SK-N-SH (cell line): ENCODE data around the gene TCIRG1. TPM values are rescaled to one million over a fixed set of nuclear protein-coding genes. Genes with fewer than 3 reads are reported as not detected.

Experiments
- CTCF ChIA-PET: fragments of 300-600, 350-600 bp; formaldehyde crosslinking; extraction: SDS; loops from one replicate; lab custom pipeline; 2021; lab: Yijun Ruan, JAX
- POLR2A ChIA-PET: fragments of 350-600 bp; sonication (Branson Sonifier 250); formaldehyde crosslinking; extraction: SDS; loops from one replicate; lab custom pipeline; 2020; ENCODE audit warnings: antibody characterized with exemption, inconsistent platforms; lab: Yijun Ruan, JAX
- DNase-seq: peaks from one replicate; pipeline ENCODE4 v3.0.0; 2012
- H2AFZ ChIP-seq: fragments of 200-600 bp; sonication (generic); 2 replicates; pipeline ENCODE4 v1.8.1; 2016; ENCODE audit warnings: antibody characterized with exemption, mild to moderate bottlenecking, low read depth
- H3F3A ChIP-seq: fragments of 200-600 bp; sonication (generic); replicated peaks from 2 replicates; pipeline ENCODE3; 2016; ENCODE audit warnings: antibody characterized with exemption, mild to moderate bottlenecking; ENCODE audit not compliant: insufficient read depth
- H3K27ac ChIP-seq, 2 experiments: fragments of 200-500 bp in 1 of 2; fragments of 200-600 bp in 1 of 2; sonication (Bioruptor generic) in 1 of 2; sonication (generic), shearing (Covaris generic) in 1 of 2; 2 replicates each; pipeline versions ENCODE4 v1.5.1 to v1.6.1; 2014 to 2016; ENCODE audit warnings: low read depth in 2 of 2, inconsistent platforms in 1 of 2, low read length in 1 of 2, mild to moderate bottlenecking in 1 of 2, mixed read lengths in 1 of 2
- H3K27me3 ChIP-seq: fragments of 200-600 bp; sonication (generic), shearing (Covaris generic); 2 replicates; pipeline ENCODE4 v1.6.1; 2016; ENCODE audit warnings: mixed run types; ENCODE audit not compliant: insufficient read depth
- H3K36me3 ChIP-seq, 2 experiments: fragments of 200-500 bp in 1 of 2; fragments of 200-600 bp in 1 of 2; sonication (Bioruptor generic) in 1 of 2; sonication (generic) in 1 of 2; replicated peaks in 1 of 2; 2 replicates each; pipeline versions ENCODE3 to v1.5.1; 2014 to 2016; ENCODE audit warnings: low read length in 1 of 2, mild to moderate bottlenecking in 1 of 2; ENCODE audit not compliant: insufficient read depth in 2 of 2, control insufficient read depth in 1 of 2
- H3K4me1 ChIP-seq, 2 experiments: fragments of 200-500 bp in 1 of 2; fragments of 200-600 bp in 1 of 2; sonication (Bioruptor generic) in 1 of 2; sonication (generic), shearing (Covaris generic) in 1 of 2; 2 replicates each; pipeline versions ENCODE4 v1.5.1 to v1.6.1; 2014 to 2016; ENCODE audit warnings: low read depth in 1 of 2, low read length in 1 of 2, mixed run types in 1 of 2; ENCODE audit not compliant: insufficient read depth in 2 of 2, control insufficient read depth in 1 of 2
- H3K4me2 ChIP-seq: fragments of 200-600 bp; sonication (generic), shearing (Covaris generic); 2 replicates; pipeline ENCODE4 v1.6.1; 2017; ENCODE audit warnings: mixed run types
- H3K4me3 ChIP-seq, 2 experiments: fragments of 200-500 bp in 1 of 2; fragments of 200-600 bp in 1 of 2; sonication (Bioruptor generic) in 1 of 2; sonication (generic), shearing (Covaris generic) in 1 of 2; 2 replicates each; pipeline versions ENCODE4 v1.5.1 to v1.8.1; 2014 to 2016; ENCODE audit warnings: low read depth in 2 of 2, inconsistent platforms in 1 of 2, low read length in 1 of 2, mild to moderate bottlenecking in 1 of 2, mixed read lengths in 1 of 2, moderate library complexity in 1 of 2
- H3K79me2 ChIP-seq: fragments of 200-600 bp; sonication (generic); 2 replicates; pipeline ENCODE4 v1.8.1; 2017; ENCODE audit warnings: mild to moderate bottlenecking; ENCODE audit not compliant: insufficient read depth
- H3K9ac ChIP-seq: fragments of 200-600 bp; sonication (generic); 2 replicates; pipeline ENCODE4 v1.6.1; 2017; ENCODE audit warnings: mixed run types
- H3K9me2 ChIP-seq: fragments of 200-600 bp; sonication (generic); 2 replicates; pipeline ENCODE4 v1.6.1; 2017; ENCODE audit warnings: mixed run types
- H3K9me3 ChIP-seq: fragments of 200-600 bp; sonication (generic); 2 replicates; pipeline ENCODE4 v1.6.1; 2017; ENCODE audit warnings: mixed run types, mild to moderate bottlenecking, moderate library complexity
- H4K20me1 ChIP-seq: fragments of 200-600 bp; sonication (generic); 2 replicates; pipeline ENCODE4 v1.6.1; 2017; ENCODE audit warnings: mild to moderate bottlenecking, mixed run types; ENCODE audit not compliant: insufficient read depth
- EZH2phosphoT487 ChIP-seq: fragments of 200-600 bp; sonication (generic); IDR thresholded peaks from 2 replicates; pipeline ENCODE4 v1.6.1; 2017; ENCODE audit warnings: low read depth, mixed run types, mild to moderate bottlenecking, antibody characterized with exemption, moderate library complexity, borderline replicate concordance
- FOXJ3 ChIP-seq: sonication (generic); formaldehyde crosslinking; IDR thresholded peaks from 2 replicates; pipeline ENCODE4 v1.5.1; 2020; ENCODE audit warnings: mild to moderate bottlenecking, missing genetic modification reagents
- FOXM1 ChIP-seq: IDR thresholded peaks from 2 replicates; pipeline ENCODE4 v1.4.0; 2012; ENCODE audit warnings: low read depth, mild to moderate bottlenecking
- GATA2 ChIP-seq: sonication (generic); formaldehyde crosslinking; IDR thresholded peaks from 2 replicates; pipeline ENCODE4 v1.5.0; 2020; ENCODE audit warnings: mild to moderate bottlenecking, missing genetic modification reagents
- JUND ChIP-seq: IDR thresholded peaks from 2 replicates; pipeline ENCODE4 v1.4.0; 2012
- MXI1 ChIP-seq: IDR thresholded peaks from 2 replicates; pipeline ENCODE4 v1.6.1; 2012; ENCODE audit warnings: mild to moderate bottlenecking, low read depth, low read length, improper control_type of control experiment
- NFIC ChIP-seq: IDR thresholded peaks from 2 replicates; pipeline ENCODE4 v1.4.0; 2012; ENCODE audit warnings: borderline replicate concordance
- NRF1 ChIP-seq: IDR thresholded peaks from 2 replicates; pipeline ENCODE4 v1.6.1; 2012; ENCODE audit warnings: low read depth, mild to moderate bottlenecking, low read length
- POLR2AphosphoS5 ChIP-seq: IDR thresholded peaks from 2 replicates; pipeline ENCODE4 v1.6.1; 2012; ENCODE audit warnings: low read depth, low read length
- SMC3 ChIP-seq: IDR thresholded peaks from 2 replicates; pipeline ENCODE4 v1.6.1; 2012; ENCODE audit warnings: low read depth, low read length, improper control_type of control experiment
- TAF1 ChIP-seq: IDR thresholded peaks from 2 replicates; pipeline ENCODE4 v1.6.1; 2012; ENCODE audit warnings: low read depth, mild to moderate bottlenecking, low read length, moderate library complexity, borderline replicate concordance
- TCF12 ChIP-seq: IDR thresholded peaks from 2 replicates; pipeline ENCODE4 v1.4.0; 2012
- TEAD4 ChIP-seq: IDR thresholded peaks from 2 replicates; pipeline ENCODE4 v1.4.0; 2012; ENCODE audit warnings: mild to moderate bottlenecking, borderline replicate concordance; ENCODE audit not compliant: insufficient read depth
- WGBS: methylation state at CpG from one replicate; pipeline ENCODE4 v1.1.6; 2017; ENCODE audit warnings: low lambda C conversion rate; 5-methylcytosine and 5-hydroxymethylcytosine counted together
- polyA plus RNA-seq, 3 experiments: library from polyadenylated mRNA; depleted of rRNA; stranded (reverse); fragments of >200 nt; gene quantifications; 2 replicates each; pipeline ENCODE4 v1.2.3, GENCODE V29; 2012
- TF ChIP-seq, protein P1 (sequence below): IDR thresholded peaks from 2 replicates; pipeline ENCODE4 v1.6.1; 2012; ENCODE audit warnings: mild to moderate bottlenecking, low read depth, low read length, moderate library complexity
- TF ChIP-seq, protein P2 (sequence below): IDR thresholded peaks from 2 replicates; pipeline ENCODE4 v1.4.0; 2012; ENCODE audit warnings: low read depth, borderline replicate concordance
- TF ChIP-seq, protein P3 (sequence below): fragments of 150-350 bp; IDR thresholded peaks from 2 replicates; pipeline ENCODE4 v1.6.1; 2017; ENCODE audit warnings: antibody characterized with exemption, low read length, low read depth, borderline replicate concordance
- TF ChIP-seq, protein P4 (sequence below): fragments of 150-350 bp; IDR thresholded peaks from 2 replicates; pipeline ENCODE4 v1.6.1; 2016; ENCODE audit warnings: mild to moderate bottlenecking, low read depth, low read length

The TCIRG1 gene
- polyA plus RNA-seq, 1 of the 3 experiments (the other 2 are of a cell fraction): 0.58 TPM

DNA sequence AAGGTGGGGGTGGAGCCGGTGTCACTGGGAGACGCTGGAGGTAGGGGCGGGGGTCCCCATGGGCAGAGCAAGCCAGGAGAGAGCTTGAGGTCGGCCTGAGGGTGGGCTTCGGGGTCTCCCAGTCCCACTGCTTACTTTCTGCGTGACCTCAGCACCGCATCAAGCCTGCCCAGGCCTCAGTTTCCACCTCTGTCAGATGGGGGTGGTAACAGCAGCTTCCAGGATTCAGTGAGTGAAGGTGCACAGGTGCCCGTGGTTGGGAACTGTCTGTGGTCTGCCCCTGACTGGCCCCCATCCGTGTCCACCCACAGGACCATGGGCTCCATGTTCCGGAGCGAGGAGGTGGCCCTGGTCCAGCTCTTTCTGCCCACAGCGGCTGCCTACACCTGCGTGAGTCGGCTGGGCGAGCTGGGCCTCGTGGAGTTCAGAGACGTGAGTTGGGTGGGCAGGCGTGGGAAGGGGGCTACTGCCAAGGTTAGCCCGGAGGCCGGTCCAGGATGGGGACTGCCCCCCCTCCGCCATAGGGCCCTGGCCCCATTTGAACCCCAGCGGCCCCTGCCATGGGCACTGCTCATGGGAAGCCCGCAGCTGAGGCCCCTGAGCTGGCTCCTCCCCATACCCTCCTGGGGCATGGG, 2.2 kb downstream of the TCIRG1 start (continued):
- TF ChIP-seq, protein P1, sequence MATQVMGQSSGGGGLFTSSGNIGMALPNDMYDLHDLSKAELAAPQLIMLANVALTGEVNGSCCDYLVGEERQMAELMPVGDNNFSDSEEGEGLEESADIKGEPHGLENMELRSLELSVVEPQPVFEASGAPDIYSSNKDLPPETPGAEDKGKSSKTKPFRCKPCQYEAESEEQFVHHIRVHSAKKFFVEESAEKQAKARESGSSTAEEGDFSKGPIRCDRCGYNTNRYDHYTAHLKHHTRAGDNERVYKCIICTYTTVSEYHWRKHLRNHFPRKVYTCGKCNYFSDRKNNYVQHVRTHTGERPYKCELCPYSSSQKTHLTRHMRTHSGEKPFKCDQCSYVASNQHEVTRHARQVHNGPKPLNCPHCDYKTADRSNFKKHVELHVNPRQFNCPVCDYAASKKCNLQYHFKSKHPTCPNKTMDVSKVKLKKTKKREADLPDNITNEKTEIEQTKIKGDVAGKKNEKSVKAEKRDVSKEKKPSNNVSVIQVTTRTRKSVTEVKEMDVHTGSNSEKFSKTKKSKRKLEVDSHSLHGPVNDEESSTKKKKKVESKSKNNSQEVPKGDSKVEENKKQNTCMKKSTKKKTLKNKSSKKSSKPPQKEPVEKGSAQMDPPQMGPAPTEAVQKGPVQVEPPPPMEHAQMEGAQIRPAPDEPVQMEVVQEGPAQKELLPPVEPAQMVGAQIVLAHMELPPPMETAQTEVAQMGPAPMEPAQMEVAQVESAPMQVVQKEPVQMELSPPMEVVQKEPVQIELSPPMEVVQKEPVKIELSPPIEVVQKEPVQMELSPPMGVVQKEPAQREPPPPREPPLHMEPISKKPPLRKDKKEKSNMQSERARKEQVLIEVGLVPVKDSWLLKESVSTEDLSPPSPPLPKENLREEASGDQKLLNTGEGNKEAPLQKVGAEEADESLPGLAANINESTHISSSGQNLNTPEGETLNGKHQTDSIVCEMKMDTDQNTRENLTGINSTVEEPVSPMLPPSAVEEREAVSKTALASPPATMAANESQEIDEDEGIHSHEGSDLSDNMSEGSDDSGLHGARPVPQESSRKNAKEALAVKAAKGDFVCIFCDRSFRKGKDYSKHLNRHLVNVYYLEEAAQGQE: no peak
- TF ChIP-seq SMC3 (no peak), EZH2phosphoT487 (no peak)
- TF ChIP-seq, protein P2, sequence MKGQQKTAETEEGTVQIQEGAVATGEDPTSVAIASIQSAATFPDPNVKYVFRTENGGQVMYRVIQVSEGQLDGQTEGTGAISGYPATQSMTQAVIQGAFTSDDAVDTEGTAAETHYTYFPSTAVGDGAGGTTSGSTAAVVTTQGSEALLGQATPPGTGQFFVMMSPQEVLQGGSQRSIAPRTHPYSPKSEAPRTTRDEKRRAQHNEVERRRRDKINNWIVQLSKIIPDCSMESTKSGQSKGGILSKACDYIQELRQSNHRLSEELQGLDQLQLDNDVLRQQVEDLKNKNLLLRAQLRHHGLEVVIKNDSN: no peak
- TF ChIP-seq, all 33 proteins: peak for 0

DNA sequence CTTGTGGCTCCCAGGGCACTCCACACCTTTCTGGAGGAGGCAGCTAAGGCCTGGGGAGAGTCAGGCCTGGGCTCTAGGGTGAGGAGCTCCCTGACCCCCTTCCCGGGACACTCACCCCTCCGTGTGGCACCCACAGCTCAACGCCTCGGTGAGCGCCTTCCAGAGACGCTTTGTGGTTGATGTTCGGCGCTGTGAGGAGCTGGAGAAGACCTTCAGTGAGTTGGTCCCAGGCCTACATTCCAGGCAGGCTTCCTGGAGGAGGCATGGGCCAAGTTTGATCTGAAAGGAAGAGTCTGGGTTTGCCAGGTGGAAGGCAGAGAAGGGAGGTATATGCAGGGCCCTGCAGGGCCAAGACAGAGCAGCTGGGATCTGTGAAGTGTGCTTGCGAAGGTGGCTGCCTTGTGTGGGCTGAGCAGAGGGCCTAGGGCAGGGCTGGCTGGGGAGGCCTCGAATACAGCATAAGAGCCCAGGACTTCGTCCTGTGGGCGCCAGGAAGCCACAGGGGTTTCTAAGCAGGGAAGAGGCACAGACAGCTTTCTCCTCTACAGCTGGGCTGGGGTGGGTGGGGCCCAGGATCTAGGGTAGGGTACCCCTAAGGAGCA, 2.9 kb downstream of the TCIRG1 start:
- H2AFZ ChIP-seq: no peak overlapping the region
- H3K36me3 ChIP-seq: no peaks in the 10 kb centered on the region
- no peaks in the 10 kb centered on the region for H3F3A ChIP-seq
- no peaks in the 10 kb centered on the region for H3K27me3 ChIP-seq
- no peak for DNase-seq
- ChIA-PET CTCF (interaction anchor here (0.9 to 1.7 kb wide), 5 partner anchors 10 to 167 kb away, joined by 3 to 5 read pairs (median 3); no protein-coding TSS in a partner anchor), POLR2A (no interaction called here)
- no peak overlapping the region for H3K4me3 ChIP-seq
- H3K4me1 ChIP-seq: peaks cover 12 to 20% of the 10 kb centered on the region in 2 experiments; a peak in 2 of 4 replicates
- no peaks in the 10 kb centered on the region for H4K20me1 ChIP-seq
- no peak overlapping the region for H3K4me2 ChIP-seq
- no peak overlapping the region for H3K27ac ChIP-seq
- no peaks in the 10 kb centered on the region for H3K9me3 ChIP-seq
- H3K9ac ChIP-seq: no peak overlapping the region
- no peaks in the 10 kb centered on the region for H3K79me2 ChIP-seq
- no peaks in the 10 kb centered on the region for H3K9me2 ChIP-seq
- 93% methylated on average over 11 of the region's 12 CpGs for WGBS
- TF ChIP-seq, protein P1: no peak
- TF ChIP-seq GATA2 (CRISPR knock-in tag): no peak
- no peak for TF ChIP-seq TAF1
- TF ChIP-seq EZH2phosphoT487: no peak
- TF ChIP-seq, protein P3, sequence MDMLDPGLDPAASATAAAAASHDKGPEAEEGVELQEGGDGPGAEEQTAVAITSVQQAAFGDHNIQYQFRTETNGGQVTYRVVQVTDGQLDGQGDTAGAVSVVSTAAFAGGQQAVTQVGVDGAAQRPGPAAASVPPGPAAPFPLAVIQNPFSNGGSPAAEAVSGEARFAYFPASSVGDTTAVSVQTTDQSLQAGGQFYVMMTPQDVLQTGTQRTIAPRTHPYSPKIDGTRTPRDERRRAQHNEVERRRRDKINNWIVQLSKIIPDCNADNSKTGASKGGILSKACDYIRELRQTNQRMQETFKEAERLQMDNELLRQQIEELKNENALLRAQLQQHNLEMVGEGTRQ: no peak
- TF ChIP-seq, protein P4, sequence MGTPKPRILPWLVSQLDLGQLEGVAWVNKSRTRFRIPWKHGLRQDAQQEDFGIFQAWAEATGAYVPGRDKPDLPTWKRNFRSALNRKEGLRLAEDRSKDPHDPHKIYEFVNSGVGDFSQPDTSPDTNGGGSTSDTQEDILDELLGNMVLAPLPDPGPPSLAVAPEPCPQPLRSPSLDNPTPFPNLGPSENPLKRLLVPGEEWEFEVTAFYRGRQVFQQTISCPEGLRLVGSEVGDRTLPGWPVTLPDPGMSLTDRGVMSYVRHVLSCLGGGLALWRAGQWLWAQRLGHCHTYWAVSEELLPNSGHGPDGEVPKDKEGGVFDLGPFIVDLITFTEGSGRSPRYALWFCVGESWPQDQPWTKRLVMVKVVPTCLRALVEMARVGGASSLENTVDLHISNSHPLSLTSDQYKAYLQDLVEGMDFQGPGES: no peak
- no peak for TF ChIP-seq TEAD4
- TF ChIP-seq FOXJ3 (CRISPR knock-in tag): no peak
- no peak for TF ChIP-seq POLR2AphosphoS5
- TF ChIP-seq FOXM1: no peak
- no peak for TF ChIP-seq JUND
- TF ChIP-seq MXI1: no peak
- no peak for TF ChIP-seq NRF1
- no peak for TF ChIP-seq TCF12
- no peak for TF ChIP-seq NFIC
- TF ChIP-seq, protein P2: no peak
